Hepatocyte (in vitro differentiated cells): Measurements from ENCODE around the gene SREK1IP1. TPM values are rescaled to one million over a fixed set of nuclear protein-coding genes. Genes with fewer than 3 reads are reported as not detected.

Source experiments
- DNase-seq: peaks from one replicate; pipeline ENCODE4 v3.0.0-alpha.2; 2016; ENCODE audit warnings: low spot score
- H2AFZ ChIP-seq: fragments of 200-600 bp; sonication (generic); 2 replicates; pipeline ENCODE4 v1.6.0; 2016; ENCODE audit warnings: antibody characterized with exemption, mild to moderate bottlenecking
- H3K27ac ChIP-seq: fragments of 200-600 bp; sonication (generic); 2 replicates; pipeline ENCODE4 v1.5.1; 2016; ENCODE audit warnings: mild to moderate bottlenecking
- H3K27me3 ChIP-seq: fragments of 200-600 bp; sonication (generic); 2 replicates; pipeline ENCODE4 v1.6.1; 2016
- H3K36me3 ChIP-seq: fragments of 200-600 bp; sonication (generic); replicated peaks from 2 replicates; pipeline ENCODE4 v1.5.1; 2016; ENCODE audit warnings: low read depth; ENCODE audit not compliant: insufficient read depth
- H3K4me1 ChIP-seq: fragments of 200-600 bp; sonication (generic); 2 replicates; pipeline ENCODE4 v1.5.1; 2016; ENCODE audit warnings: mild to moderate bottlenecking, moderate library complexity; ENCODE audit not compliant: insufficient read depth
- H3K4me2 ChIP-seq: fragments of 200-600 bp; sonication (generic); 2 replicates; pipeline ENCODE4 v1.6.0; 2016
- H3K4me3 ChIP-seq: fragments of 200-600 bp; sonication (generic); 2 replicates; pipeline ENCODE4 v1.5.1; 2016; ENCODE audit warnings: mild to moderate bottlenecking
- H3K79me2 ChIP-seq: fragments of 200-600 bp; sonication (generic); 2 replicates; pipeline ENCODE4 v1.6.0; 2017; ENCODE audit warnings: mild to moderate bottlenecking
- H3K9me2 ChIP-seq: fragments of 200-600 bp; sonication (generic); replicated peaks from 2 replicates; pipeline ENCODE4 v1.6.0; 2017; ENCODE audit warnings: mild to moderate bottlenecking; ENCODE audit not compliant: insufficient read depth
- H3K9me3 ChIP-seq: fragments of 200-600 bp; sonication (generic); 2 replicates; pipeline ENCODE4 v1.5.1; 2016; ENCODE audit warnings: low read depth, mild to moderate bottlenecking
- H4K20me1 ChIP-seq: fragments of 200-600 bp; sonication (generic); 2 replicates; pipeline ENCODE4 v1.6.0; 2016; ENCODE audit warnings: mild to moderate bottlenecking; ENCODE audit not compliant: insufficient read depth, poor library complexity, severe bottlenecking
- CTCF ChIP-seq: fragments of 200-600 bp; sonication (generic); IDR thresholded peaks from 2 replicates; pipeline ENCODE4 v1.5.1; 2016; ENCODE audit warnings: antibody characterized with exemption, mild to moderate bottlenecking; ENCODE audit not compliant: poor library complexity
- EZH2 ChIP-seq: fragments of 200-600 bp; sonication (generic); IDR thresholded peaks from 2 replicates; pipeline ENCODE4 v1.6.1; 2016; ENCODE audit warnings: antibody characterized with exemption, mild to moderate bottlenecking, borderline replicate concordance
- EZH2phosphoT487 ChIP-seq: fragments of 200-600 bp; sonication (generic); IDR thresholded peaks from one replicate; pipeline ENCODE4 v1.6.1; 2018; ENCODE audit warnings: antibody characterized with exemption, mild to moderate bottlenecking, low read depth, moderate library complexity; ENCODE audit not compliant: unreplicated experiment, severe bottlenecking
- WGBS: methylation state at CpG from one replicate; pipeline ENCODE4 v1.1.6; 2016; ENCODE audit warnings: low lambda C conversion rate; ENCODE audit errors: missing lambda C conversion rate; 5-methylcytosine and 5-hydroxymethylcytosine counted together
- polyA plus RNA-seq: library from polyadenylated mRNA; unstranded; fragments of >200 nt; fragmentation: Nextera tagmentation; extraction: Ambion mirVana; gene quantifications from 2 replicates; pipeline ENCODE4 v1.2.1, GENCODE V29; 2016
- total RNA-seq: library from RNA; depleted of rRNA; stranded (reverse); fragments of >200 nt; gene quantifications from 2 replicates; pipeline ENCODE4 v1.2.3, GENCODE V29; 2014

The SREK1IP1 gene
- total and polyA plus RNA-seq, 2 experiments from 2014 or later: 19.6 to 27.3 TPM

- Histone ChIP-seq H3K4me1 (peaks cover 33% of the 10 kb centered on the region), H3K36me3 (no peaks in the 10 kb centered on the region), H4K20me1 (peaks cover 19% of the 10 kb centered on the region), H3K27ac (no peak overlapping the region), H3K9me2 (no peaks in the 10 kb centered on the region), H3K27me3 (no peaks in the 10 kb centered on the region), H3K4me2 (no peak overlapping the region), H3K9me3 (no peaks in the 10 kb centered on the region), H3K79me2 (peaks cover 90% of the 10 kb centered on the region), H2AFZ (no peak overlapping the region), H3K4me3 (no peak overlapping the region)
- TF ChIP-seq EZH2phosphoT487 (no peak), EZH2 (no peak), CTCF (no peak)
- 79% methylated on average over 4 of the region's 4 CpGs for WGBS
- DNase-seq: no peak
Observed at GRCh38 chr5:64763948-64764503, 4.5 kb downstream of the SREK1IP1 start.

GRCh38 chr5:64759960-64760660 is 8.4 kb downstream of the SREK1IP1 start:
- Histone ChIP-seq H3K4me2 (no peak overlapping the region), H3K36me3 (no peaks in the 10 kb centered on the region), H3K9me3 (no peaks in the 10 kb centered on the region), H3K9me2 (no peaks in the 10 kb centered on the region), H3K4me1 (peaks cover 8% of the 10 kb centered on the region), H3K27ac (no peak overlapping the region), H2AFZ (no peak overlapping the region), H3K4me3 (no peak overlapping the region), H3K27me3 (no peaks in the 10 kb centered on the region), H4K20me1 (peaks cover 20% of the 10 kb centered on the region), H3K79me2 (peaks cover 95% of the 10 kb centered on the region)
- no peak for DNase-seq
- 79% methylated on average over 4 of the region's 4 CpGs for WGBS
- TF ChIP-seq EZH2phosphoT487: no peak
- TF ChIP-seq EZH2: no peak
- no peak for TF ChIP-seq CTCF

GRCh38 chr5:64758901-64759300 is 9.6 kb downstream of the SREK1IP1 start:
- Histone ChIP-seq H3K27me3 (no peaks in the 10 kb centered on the region), H3K36me3 (no peaks in the 10 kb centered on the region), H3K9me2 (no peaks in the 10 kb centered on the region), H3K9me3 (no peaks in the 10 kb centered on the region), H3K4me3 (no peak overlapping the region), H3K4me1 (peaks cover 8% of the 10 kb centered on the region), H3K4me2 (no peak overlapping the region), H2AFZ (no peak overlapping the region), H4K20me1 (peaks cover 27% of the 10 kb centered on the region), H3K27ac (no peak overlapping the region), H3K79me2 (peaks cover 91% of the 10 kb centered on the region)
- WGBS: 96% methylated on average over 3 of the region's 3 CpGs
- DNase-seq: no peak
- TF ChIP-seq CTCF (no peak), EZH2 (no peak), EZH2phosphoT487 (no peak)
